K562 (cell line): ENCODE measurements around the gene SPNS2. TPM values are rescaled to one million over a fixed set of nuclear protein-coding genes. Genes with fewer than 3 reads are reported as not detected.

ENCODE experiments used
- ATAC-seq: fragments of 200-7000 bp; cut with Tn5 transposase; 3 replicates; pipeline ENCODE4 v1.9.1; 2020; ENCODE audit warnings: moderate library complexity
- BruUV-seq: library from RNA; stranded (reverse); fragments of 400-500 nt; replicated peaks from 2 replicates; lab custom pipeline; 2021; lab: Mats Ljungman, UMichigan
- CTCF ChIA-PET: fragments of 300-600 bp; formaldehyde crosslinking; extraction: SDS; loops from one replicate; lab custom pipeline; 2021; ENCODE audit warnings: low intra/inter-chr PET ratio; lab: Yijun Ruan, JAX
- POLR2A ChIA-PET: fragments of 300-600, 350-650 bp; sonication (Branson Sonifier 250); formaldehyde crosslinking; extraction: SDS; loops from one replicate; lab custom pipeline; 2021; ENCODE audit warnings: antibody characterized with exemption, inconsistent platforms; lab: Yijun Ruan, JAX
- DNase-seq, 4 experiments: peaks; one replicate each; pipeline versions ENCODE4 v3.0.0 to v3.0.0-alpha.2; 2011 to 2018; ENCODE audit warnings: low spot score in 3 of 4, mixed read lengths in 3 of 4; ENCODE audit errors: extremely low read depth in 1 of 4
- FAIRE-seq: peaks from 2 replicates; lab custom pipeline; 2011; peaks lifted over from hg19 to GRCh38; lab: Jason Lieb, UNC
- H2AFZ ChIP-seq: 2 replicates; pipeline ENCODE4 v1.6.0; 2011; ENCODE audit warnings: low read depth, low read length, control low read depth, inconsistent platforms
- H3K27ac ChIP-seq: fragments of 200-600 bp; 3 replicates; pipeline ENCODE4 v1.8.0; 2011; ENCODE audit warnings: low read depth, mild to moderate bottlenecking, control low read depth, inconsistent platforms, low read length, moderate library complexity, mixed read lengths; ENCODE audit errors: extremely low read depth
- H3K27me3 ChIP-seq, 2 experiments: fragments of 300-600 bp in 1 of 2; 2 replicates in 1 of 2; 3 replicates in 1 of 2; pipeline versions ENCODE4 v1.6.0 to v1.8.0; 2011; ENCODE audit warnings: inconsistent platforms in 2 of 2, low read length in 2 of 2, mild to moderate bottlenecking in 1 of 2, mixed read lengths in 1 of 2, moderate library complexity in 1 of 2; ENCODE audit not compliant: control insufficient read depth in 2 of 2, insufficient read depth in 2 of 2
- H3K36me3 ChIP-seq: fragments of 300-600 bp; 3 replicates; pipeline ENCODE4 v1.8.0; 2011; ENCODE audit warnings: mild to moderate bottlenecking, low read length, inconsistent platforms; ENCODE audit not compliant: control insufficient read depth, insufficient read depth
- H3K4me1 ChIP-seq, 2 experiments: fragments of 200-600 bp in 1 of 2; replicated peaks in 1 of 2; 2 replicates in 1 of 2; 3 replicates in 1 of 2; pipeline versions ENCODE4 v1.5.1 to v1.8.0; 2011; ENCODE audit warnings: inconsistent platforms in 2 of 2, low read length in 2 of 2, mild to moderate bottlenecking in 1 of 2, mixed read lengths in 1 of 2, moderate library complexity in 1 of 2; ENCODE audit not compliant: control insufficient read depth in 2 of 2, insufficient read depth in 2 of 2
- H3K4me2 ChIP-seq: 2 replicates; pipeline ENCODE4 v1.6.1; 2011; ENCODE audit warnings: low read length, control low read depth, inconsistent platforms, mixed read lengths; ENCODE audit not compliant: insufficient read depth
- H3K4me3 ChIP-seq: fragments of 200-600 bp; sonication (generic), shearing (Covaris generic); 2 replicates; pipeline ENCODE4 v1.5.1; 2016; ENCODE audit warnings: control low read depth, inconsistent platforms
- H3K79me2 ChIP-seq: fragments of 200-600 bp; 3 replicates; pipeline ENCODE4 v1.8.0; 2011; ENCODE audit warnings: low read length, inconsistent platforms; ENCODE audit not compliant: control insufficient read depth, insufficient read depth
- H3K9ac ChIP-seq, 2 experiments: 2 replicates each; pipeline versions ENCODE4 v1.6.0 to v1.6.1; 2011; ENCODE audit warnings: low read depth in 2 of 2, low read length in 2 of 2, control low read depth in 1 of 2, inconsistent platforms in 1 of 2, mild to moderate bottlenecking in 1 of 2, mixed read lengths in 1 of 2; ENCODE audit not compliant: insufficient read depth in 1 of 2
- H3K9me1 ChIP-seq: one replicate; pipeline ENCODE4 v1.6.0; 2011; ENCODE audit warnings: inconsistent platforms, mild to moderate bottlenecking, low read length, moderate library complexity; ENCODE audit not compliant: control insufficient read depth, insufficient read depth
- H3K9me3 ChIP-seq: replicated peaks from 2 replicates; pipeline ENCODE4 v1.5.1; 2011; ENCODE audit warnings: low read depth, low read length, inconsistent platforms; ENCODE audit not compliant: control insufficient read depth, insufficient read depth
- H4K20me1 ChIP-seq: replicated peaks from 2 replicates; pipeline ENCODE4 v1.6.1; 2011; ENCODE audit warnings: low read length, inconsistent platforms, mixed read lengths; ENCODE audit not compliant: control insufficient read depth, insufficient read depth
- CTCF ChIP-seq, 3 experiments: IDR thresholded peaks in 2 of 3; conservative IDR thresholded peaks in 1 of 3; 2 replicates each; pipeline ENCODE4 v1.5.1; 2011 to 2012; ENCODE audit warnings: low read length in 3 of 3, mild to moderate bottlenecking in 3 of 3, control low read depth in 2 of 3, improper control_type of control experiment in 1 of 3, inconsistent platforms in 1 of 3, low read depth in 1 of 3, mixed read lengths in 1 of 3, moderate library complexity in 1 of 3; ENCODE audit not compliant: insufficient read depth in 2 of 3
- CXXC5 ChIP-seq: fragments of 250-450 bp; sonication (Bioruptor Pico); IDR thresholded peaks from 2 replicates; pipeline ENCODE4 v1.8.0; 2022; ENCODE audit warnings: inconsistent platforms, mild to moderate bottlenecking, moderate library complexity
- LCOR ChIP-seq: sonication (generic); formaldehyde crosslinking; IDR thresholded peaks from 2 replicates; pipeline ENCODE4 v1.8.0; 2022; ENCODE audit warnings: mild to moderate bottlenecking, missing genetic modification reagents
- POLR2G ChIP-seq: fragments of 200-400 bp; formaldehyde crosslinking; IDR thresholded peaks from 2 replicates; pipeline ENCODE4 v1.6.1; 2017; ENCODE audit warnings: low read depth, mild to moderate bottlenecking, antibody characterized with exemption, low read length, moderate library complexity
- POLR2H ChIP-seq: IDR thresholded peaks from 2 replicates; pipeline ENCODE4 v1.6.1; 2016; ENCODE audit warnings: missing genetic modification characterization, low read depth, mild to moderate bottlenecking, control low read depth, missing compliant biosample characterization, moderate library complexity
- RBBP5 ChIP-seq: fragments of 200-600 bp; sonication (generic); IDR thresholded peaks from 2 replicates; pipeline ENCODE4 v1.6.1; 2012; ENCODE audit warnings: borderline replicate concordance, mild to moderate bottlenecking, low read length, control low read depth, inconsistent platforms; ENCODE audit not compliant: insufficient read depth, poor library complexity, severe bottlenecking
- REST ChIP-seq, 2 experiments: fragments of 450-650 bp; formaldehyde crosslinking in 1 of 2; IDR thresholded peaks; 2 replicates each; pipeline versions ENCODE4 v1.4.0 to v1.6.1; 2014 to 2020; ENCODE audit warnings: mild to moderate bottlenecking in 2 of 2, borderline replicate concordance in 1 of 2, low read depth in 1 of 2
- RUNX1 ChIP-seq: sonication (generic); IDR thresholded peaks from 2 replicates; pipeline ENCODE4 v1.6.1; 2016; ENCODE audit warnings: antibody characterized with exemption, low read depth
- TBL1XR1 ChIP-seq, 2 experiments: IDR thresholded peaks; 2 replicates each; pipeline ENCODE4 v1.6.1; 2012; ENCODE audit warnings: improper control_type of control experiment in 2 of 2, low read length in 2 of 2, mild to moderate bottlenecking in 1 of 2
- WGBS: fragments of 100-300 bp; shearing (Covaris generic); methylation state at CpG from one replicate; pipeline ENCODE4 v1.1.6; 2016; ENCODE audit warnings: low coverage, mixed read lengths; ENCODE audit not compliant: insufficient coverage; ENCODE audit errors: missing lambda C conversion rate; 5-methylcytosine and 5-hydroxymethylcytosine counted together
- in situ Hi-C: fragments of 300-500 bp; cut with MboI; formaldehyde crosslinking; loops from 4 replicates; pipeline ENCODE4 v1.15.0; 2018; ENCODE audit warnings: inconsistent platforms, mixed read lengths
- intact Hi-C: fragments of 100-400 bp; cut with micrococcal nuclease; formaldehyde crosslinking; loops from 2 replicates; pipeline ENCODE4 v1.14.2; 2022
- polyA plus RNA-seq, 8 experiments: library from polyadenylated mRNA; depleted of rRNA in 4 of 8; stranded (reverse) in 5 of 8; unstranded in 3 of 8; fragments of >200 nt; fragmentation: Nextera tagmentation in 2 of 8; fragmentation: Illumina TruSeq in 1 of 8; extraction: Ambion mirVana in 2 of 8; extraction: Trizol in 1 of 8; gene quantifications; 2 replicates each; pipeline versions ENCODE4 v1.2.1 to v1.2.3, GENCODE V29; 2011 to 2014; ENCODE audit warnings: inconsistent platforms in 1 of 8, missing spikeins in 1 of 8
- total RNA-seq, 7 experiments: library from RNA; depleted of rRNA in 6 of 7; stranded (reverse); fragments of >200 nt in 6 of 7; fragmentation: Illumina TruSeq in 2 of 7; extraction: Trizol in 2 of 7; gene quantifications; 2 replicates each; pipeline versions ENCODE4 v1.2.1 to v1.2.3, GENCODE V29; 2011 to 2021; ENCODE audit warnings: low replicate concordance in 1 of 7

SPNS2 gene
- total and polyA plus RNA-seq, 9 of the 15 experiments (the other 6 are each of a cell fraction or from before 2014, with no cell fraction given) = 0.06 TPM; not detected in 8

GRCh38 chr17:4554997-4555799 lies 56.5 kb downstream of the SPNS2 start, which contains the start of gene MYBBP1A:
TSS of gene MYBBP1A (minus strand) at chr17:4555384. CDS start at chr17:4555324, 60 bp downstream.
- BruUV-seq = TSS peak; percentile 66
- 3% methylated on average over 42 of the region's 69 CpGs for WGBS
- no peak for TF ChIP-seq RUNX1
- peak; percentile 79 for TF ChIP-seq POLR2H (tag)
- TF ChIP-seq CXXC5 = peak; percentile 69
- TF ChIP-seq REST (IDR thresholded peaks at IDR 0.05; ENCODE audit: borderline replicate concordance) = peak; percentile 73
- TF ChIP-seq REST (CRISPR knock-in tag; IDR thresholded peaks at IDR 0.05; ENCODE audit: low read depth) = no peak
- peak; percentile 92 for TF ChIP-seq POLR2G
- 0 out of 6 replicates have a peak, but pooled peaks of 1 of the 3 experiments have one; percentile 6 for TF ChIP-seq CTCF (IDR thresholded peaks at IDR 0.05 in 2 of 3, conservative IDR thresholded peaks at IDR 0.05 in 1 of 3; ENCODE audit: insufficient read depth in 2 of 3, low read depth in 1 of 3, low read length in 3 of 3)
- TF ChIP-seq LCOR (CRISPR knock-in tag) = peak; percentile 84
- TF ChIP-seq TBL1XR1 (IDR thresholded peaks at IDR 0.05; ENCODE audit: low read length in 2 of 2) = 0 out of 4 replicates have a peak, but pooled peaks of 1 of the 2 experiments have one; percentile 14
- peak; percentile 39 for TF ChIP-seq RBBP5

More at GRCh38 chr17:4554997-4555799, 56.5 kb downstream of the SPNS2 start, which contains the start of gene MYBBP1A:
- DNase-seq = peak; percentile 95 to 97 (median 95)
- Histone ChIP-seq H3K4me3 (peak within 1 kb of the TSS; percentile 62), H3K27me3 (no peaks in the 10 kb centered on the region), H3K9me1 (no peaks in the 10 kb centered on the region), H3K9me3 (no peaks in the 10 kb centered on the region), H3K9ac (peak within 1 kb of the TSS; percentile 76 to 98), H3K27ac (peak within 1 kb of the TSS; percentile 83), H3K4me2 (peak within 1 kb of the TSS; percentile 91), H4K20me1 (no peaks in the 10 kb centered on the region), H3K4me1 (peaks cover 3 to 36% of the 10 kb centered on the region in 2 experiments; a peak in 4 of 5 replicates), H3K36me3 (peaks cover 39% of the 10 kb centered on the region; the same call in 2 of the 3 replicates), H2AFZ (peak within 1 kb of the TSS; percentile 98), H3K79me2 (peaks cover 38% of the 10 kb centered on the region)
- CTCF ChIA-PET = no interaction called here
- intact Hi-C loops (no loop called here), in situ Hi-C loops (no loop called here)
- POLR2A ChIA-PET = interaction anchor here (0.5 to 1.4 kb wide), 4 partner anchors 17 to 619 kb away, joined by 3 to 5 read pairs (median 3); no protein-coding TSS in a partner anchor
- peak; percentile 96 for ATAC-seq
- FAIRE-seq = peak; percentile 89
